Adrenal gland (tissue), 5 donors: Measurements from ENCODE around the gene POLG.

Source experiments
- POLR2A ChIP-seq, 2 donors: fragments of 450-650 bp; IDR thresholded peaks; one replicate each; pipeline ENCODE4 v1.6.1; 2017; ENCODE audit warnings: antibody characterized with exemption in 2 of 2, mild to moderate bottlenecking in 2 of 2, moderate library complexity in 1 of 2
- TF ChIP-seq, protein P1 (sequence below), 6 experiments: fragments of 450-650 bp in 4 of 6; fragments of 200-600 bp in 2 of 6; sonication (generic) in 1 of 6; IDR thresholded peaks; 1 replicate in 5 of 6; 2 replicates in 1 of 6; pipeline versions ENCODE4 v1.5.1 to v1.8.0; 2016 to 2021; ENCODE audit warnings: antibody characterized with exemption in 6 of 6, mild to moderate bottlenecking in 2 of 6, moderate library complexity in 1 of 6
- donor health status: DM: no; HTN: no; CAD: no.

DNA sequence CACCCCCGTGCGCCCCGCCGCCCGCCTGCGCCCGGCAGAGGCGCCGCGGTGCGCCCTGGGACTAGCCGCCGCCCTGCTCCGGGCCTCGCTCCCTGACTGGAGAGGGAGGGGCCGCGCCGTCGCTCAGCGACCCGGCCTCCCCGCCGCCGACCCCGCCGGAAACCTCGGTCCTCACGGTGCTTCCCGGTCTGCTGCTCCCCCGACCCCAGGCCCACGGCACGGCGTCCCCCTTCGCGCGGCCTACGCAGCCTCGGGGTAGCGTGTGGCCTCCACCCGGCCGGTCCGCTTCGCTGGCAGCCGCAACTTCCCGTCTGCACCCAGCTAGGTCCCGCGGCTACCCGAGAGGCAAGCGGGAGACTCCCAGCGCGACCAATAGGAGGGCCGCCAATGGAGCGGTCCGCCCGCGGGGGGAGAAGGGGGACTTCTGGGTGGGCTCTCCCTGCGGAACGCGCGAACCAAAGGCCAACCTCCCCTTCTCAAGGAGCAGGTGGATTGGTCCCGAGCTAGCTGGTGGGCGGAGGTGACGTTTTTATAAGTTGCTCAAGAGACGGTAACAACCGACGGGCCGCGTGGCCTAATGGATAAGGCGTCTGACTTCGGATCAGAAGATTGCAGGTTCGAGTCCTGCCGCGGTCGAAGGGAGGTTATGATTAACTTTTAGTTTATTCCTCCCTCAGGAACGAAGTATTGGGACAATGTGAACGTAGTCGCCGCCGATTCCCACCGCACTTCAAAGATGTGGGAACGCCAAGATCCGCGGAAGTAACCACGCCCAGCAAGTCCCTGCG lies at the start of gene POLG:
- TF ChIP-seq, protein P1, sequence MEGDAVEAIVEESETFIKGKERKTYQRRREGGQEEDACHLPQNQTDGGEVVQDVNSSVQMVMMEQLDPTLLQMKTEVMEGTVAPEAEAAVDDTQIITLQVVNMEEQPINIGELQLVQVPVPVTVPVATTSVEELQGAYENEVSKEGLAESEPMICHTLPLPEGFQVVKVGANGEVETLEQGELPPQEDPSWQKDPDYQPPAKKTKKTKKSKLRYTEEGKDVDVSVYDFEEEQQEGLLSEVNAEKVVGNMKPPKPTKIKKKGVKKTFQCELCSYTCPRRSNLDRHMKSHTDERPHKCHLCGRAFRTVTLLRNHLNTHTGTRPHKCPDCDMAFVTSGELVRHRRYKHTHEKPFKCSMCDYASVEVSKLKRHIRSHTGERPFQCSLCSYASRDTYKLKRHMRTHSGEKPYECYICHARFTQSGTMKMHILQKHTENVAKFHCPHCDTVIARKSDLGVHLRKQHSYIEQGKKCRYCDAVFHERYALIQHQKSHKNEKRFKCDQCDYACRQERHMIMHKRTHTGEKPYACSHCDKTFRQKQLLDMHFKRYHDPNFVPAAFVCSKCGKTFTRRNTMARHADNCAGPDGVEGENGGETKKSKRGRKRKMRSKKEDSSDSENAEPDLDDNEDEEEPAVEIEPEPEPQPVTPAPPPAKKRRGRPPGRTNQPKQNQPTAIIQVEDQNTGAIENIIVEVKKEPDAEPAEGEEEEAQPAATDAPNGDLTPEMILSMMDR (IDR thresholded peaks at IDR 0.05) = peak in 1 of 6 experiments; percentile 5
- TF ChIP-seq POLR2A (IDR thresholded peaks at IDR 0.05) = peak; percentile 93 to 95
